Neuronal stem cell (in vitro differentiated cells): ENCODE data around the gene PIBF1.

Source experiments
- DNase-seq: peaks from one replicate; pipeline ENCODE4 v3.0.0-alpha.2; 2013; ENCODE audit warnings: low spot score
- H2AFZ ChIP-seq: one replicate; pipeline ENCODE4 v1.6.1; 2013; ENCODE audit warnings: mild to moderate bottlenecking, low read length, inconsistent platforms
- H2AK5ac ChIP-seq: 2 replicates; pipeline ENCODE4 v1.6.1; 2013; ENCODE audit warnings: low read depth, mild to moderate bottlenecking, inconsistent platforms, low read length, moderate library complexity, mixed read lengths
- H2BK120ac ChIP-seq: 2 replicates; pipeline ENCODE4 v1.6.1; 2013; ENCODE audit warnings: low read depth, mild to moderate bottlenecking, inconsistent platforms, low read length, moderate library complexity, mixed read lengths
- H2BK12ac ChIP-seq: one replicate; pipeline ENCODE4 v1.6.1; 2013; ENCODE audit warnings: low read length, inconsistent platforms
- H2BK15ac ChIP-seq: 2 replicates; pipeline ENCODE4 v1.6.1; 2013; ENCODE audit warnings: mild to moderate bottlenecking, low read length, inconsistent platforms, mixed read lengths
- H2BK5ac ChIP-seq: one replicate; pipeline ENCODE4 v1.6.1; 2013; ENCODE audit warnings: inconsistent platforms, mild to moderate bottlenecking, low read length, moderate library complexity
- H3K14ac ChIP-seq: one replicate; pipeline ENCODE4 v1.6.1; 2013; ENCODE audit warnings: low read length, inconsistent platforms
- H3K18ac ChIP-seq: 2 replicates; pipeline ENCODE4 v1.6.1; 2013; ENCODE audit warnings: low read length, inconsistent platforms
- H3K23ac ChIP-seq: 2 replicates; pipeline ENCODE4 v1.6.1; 2013; ENCODE audit warnings: low read depth, mild to moderate bottlenecking, mixed read lengths, low read length, inconsistent platforms; ENCODE audit not compliant: poor library complexity
- H3K27ac ChIP-seq: replicated peaks from 3 replicates; pipeline ENCODE4 v1.5.1; 2013; ENCODE audit warnings: low read length, inconsistent platforms
- H3K27me3 ChIP-seq, 3 experiments: 2 replicates each; pipeline ENCODE4 v1.6.1; 2013; ENCODE audit warnings: low read length in 3 of 3, mild to moderate bottlenecking in 2 of 3, inconsistent platforms in 1 of 3, low read depth in 1 of 3, mixed read lengths in 1 of 3, moderate library complexity in 1 of 3; ENCODE audit not compliant: control insufficient read depth in 3 of 3, insufficient read depth in 3 of 3
- H3K36me3 ChIP-seq, 2 donors: replicated peaks in 1 of 2; 2 replicates each; pipeline ENCODE4 v1.6.1; 2013; ENCODE audit warnings: low read length in 2 of 2; ENCODE audit not compliant: control insufficient read depth in 2 of 2, insufficient read depth in 2 of 2
- H3K4ac ChIP-seq: 2 replicates; pipeline ENCODE4 v1.6.1; 2013; ENCODE audit warnings: inconsistent platforms, mild to moderate bottlenecking, low read length, moderate library complexity
- H3K4me1 ChIP-seq, 2 donors: 1 replicate in 1 of 2; 2 replicates in 1 of 2; pipeline ENCODE4 v1.6.1; 2013; ENCODE audit warnings: low read length in 2 of 2, low read depth in 1 of 2; ENCODE audit not compliant: control insufficient read depth in 2 of 2, insufficient read depth in 1 of 2
- H3K4me2 ChIP-seq: one replicate; pipeline ENCODE4 v1.6.1; 2013; ENCODE audit warnings: mild to moderate bottlenecking, low read length, inconsistent platforms; ENCODE audit not compliant: insufficient read depth, poor library complexity, severe bottlenecking
- H3K4me3 ChIP-seq, 2 donors: 2 replicates each; pipeline ENCODE4 v1.5.1; 2013; ENCODE audit warnings: low read length in 2 of 2, mild to moderate bottlenecking in 2 of 2, inconsistent platforms in 1 of 2, moderate library complexity in 1 of 2
- H3K79me1 ChIP-seq: one replicate; pipeline ENCODE4 v1.6.1; 2013; ENCODE audit warnings: low read depth, mild to moderate bottlenecking, inconsistent platforms, low read length, moderate library complexity
- H3K9ac ChIP-seq: one replicate; pipeline ENCODE4 v1.6.1; 2013; ENCODE audit warnings: mild to moderate bottlenecking, low read depth, low read length, inconsistent platforms; ENCODE audit not compliant: poor library complexity
- H3K9me3 ChIP-seq, 2 donors: replicated peaks in 1 of 2; 2 replicates each; pipeline versions ENCODE3 to v1.6.1; 2013; ENCODE audit warnings: low read length in 2 of 2, mild to moderate bottlenecking in 2 of 2, inconsistent platforms in 1 of 2, low read depth in 1 of 2, mixed read lengths in 1 of 2, moderate library complexity in 1 of 2; ENCODE audit not compliant: control insufficient read depth in 2 of 2, insufficient read depth in 1 of 2
- H4K8ac ChIP-seq: one replicate; pipeline ENCODE4 v1.6.1; 2013; ENCODE audit warnings: low read depth, mild to moderate bottlenecking, inconsistent platforms, low read length, moderate library complexity
- H4K91ac ChIP-seq: one replicate; pipeline ENCODE4 v1.6.1; 2013; ENCODE audit warnings: low read length, low read depth, mild to moderate bottlenecking, inconsistent platforms; ENCODE audit not compliant: poor library complexity
- WGBS, 2 donors: extraction: QIAGEN DNeasy Blood & Tissue Kit; methylation state at CpG; one replicate each; pipeline ENCODE4 v1.1.7; 2013; ENCODE audit warnings: missing lambda C conversion rate in 2 of 2, mixed read lengths in 1 of 2; ENCODE audit not compliant: insufficient read length in 2 of 2, insufficient replicate concordance in 1 of 2; ENCODE audit errors: extremely low coverage in 2 of 2; 5-methylcytosine and 5-hydroxymethylcytosine counted together

PIBF1 gene

GRCh38 chr13:73038064-73038463 is 256.1 kb downstream of the PIBF1 start:
- Histone ChIP-seq H2AK5ac (no peak overlapping the region), H3K27ac (no peak overlapping the region), H3K9me3 (no peaks in the 10 kb centered on the region), H3K27me3 (no peaks in the 10 kb centered on the region), H2AFZ (no peak overlapping the region), H3K18ac (no peak overlapping the region), H3K9ac (no peak overlapping the region), H4K8ac (no peak overlapping the region), H2BK5ac (no peak overlapping the region), H2BK12ac (no peak overlapping the region), H3K4me1 (no peaks in the 10 kb centered on the region), H3K4me2 (no peak overlapping the region), H4K91ac (no peak overlapping the region), H3K14ac (no peak overlapping the region), H3K4ac (no peak overlapping the region), H3K4me3 (no peak overlapping the region), H2BK120ac (no peak overlapping the region), H3K36me3 (no peaks in the 10 kb centered on the region), H3K23ac (no peak overlapping the region), H2BK15ac (no peak overlapping the region), H3K79me1 (no peaks in the 10 kb centered on the region)
- DNase-seq: no peak

DNA sequence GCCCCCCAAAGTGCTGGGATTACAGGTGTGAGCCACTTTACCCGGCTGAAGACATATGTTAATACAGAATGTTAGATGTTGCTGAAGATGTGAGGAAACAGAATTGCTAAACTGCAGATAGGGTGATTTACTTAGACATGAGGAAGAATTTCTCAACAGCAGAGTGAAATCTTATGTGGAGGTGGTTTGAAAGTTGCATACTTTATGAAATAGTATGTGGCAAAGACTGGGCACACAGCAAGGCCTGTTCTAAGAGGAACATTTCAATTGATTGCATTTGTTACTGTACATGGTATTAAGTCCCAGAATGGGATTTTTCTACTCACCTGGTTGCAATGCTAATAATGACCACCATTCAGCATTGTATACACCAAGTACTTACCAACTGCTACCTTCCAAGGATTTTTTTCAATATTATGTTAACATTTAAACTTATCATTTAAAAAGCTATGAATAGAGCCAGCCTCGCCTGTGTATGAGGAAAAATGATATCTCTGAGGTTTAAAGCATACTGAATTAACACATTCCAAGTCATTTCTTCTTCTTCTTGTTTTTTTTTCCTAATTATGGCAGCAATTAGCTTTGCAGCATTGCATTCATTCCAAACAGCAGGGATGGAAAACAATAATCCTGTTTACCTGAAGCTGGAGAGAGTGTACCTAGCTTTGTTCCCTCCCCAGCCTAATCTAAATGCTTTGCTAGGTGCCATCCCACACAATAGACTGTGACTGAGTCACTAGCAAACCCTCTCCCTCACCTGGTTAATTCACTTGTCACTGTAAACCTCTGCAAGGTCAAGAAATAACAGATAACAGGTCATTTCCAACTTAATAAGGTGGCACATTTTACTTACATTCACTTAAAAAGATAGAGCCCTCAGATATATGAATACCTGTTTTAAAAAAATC is 257.5 kb downstream of the PIBF1 start:
- no peak overlapping the region for H3K27ac ChIP-seq
- H3K4ac ChIP-seq: no peak overlapping the region
- no peaks in the 10 kb centered on the region for H3K27me3 ChIP-seq
- no peaks in the 10 kb centered on the region for H3K36me3 ChIP-seq
- H2BK5ac ChIP-seq: no peak overlapping the region
- WGBS, 2 donors: no CpG with 5 or more reads among the region's 2 CpGs
- no peaks in the 10 kb centered on the region for H3K9me3 ChIP-seq
- H4K8ac ChIP-seq: no peak overlapping the region
- H3K4me2 ChIP-seq: no peak overlapping the region
- no peak overlapping the region for H3K23ac ChIP-seq
- H3K9ac ChIP-seq: no peak overlapping the region
- no peaks in the 10 kb centered on the region for H3K79me1 ChIP-seq
- no peak overlapping the region for H2AK5ac ChIP-seq
- H2BK120ac ChIP-seq: no peak overlapping the region
- no peak overlapping the region for H2BK15ac ChIP-seq
- no peak overlapping the region for H3K14ac ChIP-seq
- no peak for DNase-seq
- H3K18ac ChIP-seq: no peak overlapping the region
- no peak overlapping the region for H4K91ac ChIP-seq
- no peak overlapping the region for H2AFZ ChIP-seq
- no peak overlapping the region for H3K4me3 ChIP-seq
- no peak overlapping the region for H2BK12ac ChIP-seq
- H3K4me1 ChIP-seq: no peaks in the 10 kb centered on the region

GRCh38 chr13:73040484-73040883 is 258.6 kb downstream of the PIBF1 start:
- no peak overlapping the region for H2BK5ac ChIP-seq
- no peaks in the 10 kb centered on the region for H3K79me1 ChIP-seq
- no peak overlapping the region for H2BK15ac ChIP-seq
- H3K36me3 ChIP-seq: no peaks in the 10 kb centered on the region
- no peak overlapping the region for H3K4me3 ChIP-seq
- H2AK5ac ChIP-seq: no peak overlapping the region
- H3K9ac ChIP-seq: no peak overlapping the region
- no peak overlapping the region for H3K4me2 ChIP-seq
- H4K91ac ChIP-seq: no peak overlapping the region
- H2AFZ ChIP-seq: no peak overlapping the region
- no peak overlapping the region for H3K23ac ChIP-seq
- H2BK12ac ChIP-seq: no peak overlapping the region
- no peak overlapping the region for H2BK120ac ChIP-seq
- no peak overlapping the region for H3K4ac ChIP-seq
- no peak for DNase-seq
- H3K27me3 ChIP-seq: no peaks in the 10 kb centered on the region
- H4K8ac ChIP-seq: no peak overlapping the region
- H3K4me1 ChIP-seq: no peaks in the 10 kb centered on the region
- no peak overlapping the region for H3K14ac ChIP-seq
- H3K27ac ChIP-seq: no peak overlapping the region
- no peak overlapping the region for H3K18ac ChIP-seq
- H3K9me3 ChIP-seq: no peaks in the 10 kb centered on the region
- no CpG with 5 or more reads among the region's 3 CpGs for WGBS, 2 donors

GRCh38 chr13:73040968-73041596 is 259.1 kb downstream of the PIBF1 start:
- Histone ChIP-seq H2BK120ac (no peak overlapping the region), H3K23ac (no peak overlapping the region), H3K79me1 (no peaks in the 10 kb centered on the region), H3K36me3 (no peaks in the 10 kb centered on the region), H3K4me1 (no peaks in the 10 kb centered on the region), H2AK5ac (no peak overlapping the region), H4K91ac (no peak overlapping the region), H3K9me3 (no peaks in the 10 kb centered on the region), H3K9ac (no peak overlapping the region), H3K18ac (no peak overlapping the region), H3K27ac (no peak overlapping the region), H2BK12ac (no peak overlapping the region), H3K27me3 (no peaks in the 10 kb centered on the region), H2AFZ (no peak overlapping the region), H3K4me2 (no peak overlapping the region), H2BK15ac (no peak overlapping the region), H3K4me3 (no peak overlapping the region), H3K14ac (no peak overlapping the region), H2BK5ac (no peak overlapping the region), H3K4ac (no peak overlapping the region), H4K8ac (no peak overlapping the region)
- no peak for DNase-seq
- WGBS, 2 donors: no CpG with 5 or more reads among the region's 7 CpGs
